OCI-LY1 (cell line): ENCODE results near the gene MAP1LC3A.

Source experiments
- EZH2 ChIP-seq: fragments of 200-600 bp; sonication (generic), shearing (Covaris generic); IDR thresholded peaks from 2 replicates; pipeline ENCODE4 v1.8.0; 2017; ENCODE audit warnings: borderline replicate concordance, mixed run types, mild to moderate bottlenecking, antibody characterized with exemption, low read length, moderate library complexity, mixed read lengths
- TF ChIP-seq, protein P1 (sequence below): fragments of 200-600 bp; sonication (generic), shearing (Covaris generic); IDR thresholded peaks from 2 replicates; pipeline ENCODE4 v1.5.1; 2017; ENCODE audit warnings: mild to moderate bottlenecking, antibody characterized with exemption, low read length, moderate library complexity, mixed read lengths

DNA sequence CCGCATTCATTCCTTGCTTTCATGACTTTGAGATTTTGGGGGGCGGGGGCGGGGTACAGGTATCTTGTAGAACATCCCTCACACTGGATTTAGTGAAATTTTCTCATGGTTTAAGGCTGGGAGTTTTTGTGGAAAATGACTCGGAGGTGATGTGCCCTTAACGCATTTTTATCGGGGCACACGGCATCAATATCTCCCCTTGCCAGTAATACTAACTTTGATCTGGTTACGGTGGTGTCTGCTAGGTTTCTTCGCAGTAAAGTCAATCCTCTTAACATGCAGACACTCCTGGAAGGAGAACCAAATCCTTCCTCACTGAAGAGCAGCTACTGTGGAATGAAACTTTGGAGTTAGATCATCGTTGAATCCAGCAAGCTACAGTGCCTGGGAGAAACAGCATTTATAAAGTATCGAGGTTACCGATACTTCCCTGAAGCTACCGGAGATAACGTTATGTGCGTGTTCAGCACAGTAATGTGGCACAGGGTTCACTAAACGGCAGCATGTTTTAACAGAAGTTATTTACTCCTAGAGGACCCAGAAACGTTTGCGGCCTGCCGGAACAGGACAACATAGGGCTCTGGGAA is 43.5 kb upstream of the MAP1LC3A start:
- TF ChIP-seq, protein P1, sequence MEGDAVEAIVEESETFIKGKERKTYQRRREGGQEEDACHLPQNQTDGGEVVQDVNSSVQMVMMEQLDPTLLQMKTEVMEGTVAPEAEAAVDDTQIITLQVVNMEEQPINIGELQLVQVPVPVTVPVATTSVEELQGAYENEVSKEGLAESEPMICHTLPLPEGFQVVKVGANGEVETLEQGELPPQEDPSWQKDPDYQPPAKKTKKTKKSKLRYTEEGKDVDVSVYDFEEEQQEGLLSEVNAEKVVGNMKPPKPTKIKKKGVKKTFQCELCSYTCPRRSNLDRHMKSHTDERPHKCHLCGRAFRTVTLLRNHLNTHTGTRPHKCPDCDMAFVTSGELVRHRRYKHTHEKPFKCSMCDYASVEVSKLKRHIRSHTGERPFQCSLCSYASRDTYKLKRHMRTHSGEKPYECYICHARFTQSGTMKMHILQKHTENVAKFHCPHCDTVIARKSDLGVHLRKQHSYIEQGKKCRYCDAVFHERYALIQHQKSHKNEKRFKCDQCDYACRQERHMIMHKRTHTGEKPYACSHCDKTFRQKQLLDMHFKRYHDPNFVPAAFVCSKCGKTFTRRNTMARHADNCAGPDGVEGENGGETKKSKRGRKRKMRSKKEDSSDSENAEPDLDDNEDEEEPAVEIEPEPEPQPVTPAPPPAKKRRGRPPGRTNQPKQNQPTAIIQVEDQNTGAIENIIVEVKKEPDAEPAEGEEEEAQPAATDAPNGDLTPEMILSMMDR: no peak
- no peak for TF ChIP-seq EZH2
